Caco-2 (cell line): ENCODE measurements around the gene RBM20. TPM values are rescaled to one million over a fixed set of nuclear protein-coding genes. Genes with fewer than 3 reads are reported as not detected.
A peak's percentile ranks its signal among the peaks of the same experiment; 100 is the strongest.

Experiments used
- BruUV-seq: library from RNA; stranded (reverse); fragments of 400-500 nt; replicated peaks from 2 replicates; lab custom pipeline; 2021; lab: Mats Ljungman, UMichigan
- CTCF ChIA-PET: fragments of 300-600 bp; sonication (Branson Sonifier 250); formaldehyde crosslinking; loops from one replicate; lab custom pipeline; 2022; ENCODE audit warnings: antibody characterized with exemption; lab: Charles Lee
- POLR2A ChIA-PET: fragments of 300-600 bp; sonication (Branson Sonifier 250); formaldehyde crosslinking; loops from one replicate; lab custom pipeline; 2022; ENCODE audit warnings: antibody characterized with exemption; lab: Charles Lee
- DNase-seq, 2 experiments: peaks; one replicate each; pipeline versions ENCODE4 v3.0.0 to v3.0.0-alpha.2; 2020 to 2022
- H3K27me3 ChIP-seq: replicated peaks from 2 replicates; pipeline ENCODE4 v1.6.0; 2011; ENCODE audit warnings: low read length; ENCODE audit not compliant: control insufficient read depth, insufficient read depth
- H3K36me3 ChIP-seq: 2 replicates; pipeline ENCODE4 v1.5.1; 2011; ENCODE audit warnings: low read length; ENCODE audit not compliant: control insufficient read depth, insufficient read depth
- H3K4me1 ChIP-seq: fragments of 250-450 bp; sonication (Bioruptor Pico); 2 replicates; pipeline ENCODE4 v1.5.1; 2020; ENCODE audit warnings: mild to moderate bottlenecking
- H3K4me3 ChIP-seq: 2 replicates; pipeline ENCODE4 v1.5.1; 2011; ENCODE audit warnings: low read depth, mild to moderate bottlenecking, control low read depth, low read length
- H3K9me3 ChIP-seq: fragments of 250-450 bp; sonication (Bioruptor Pico); 2 replicates; pipeline ENCODE4 v1.5.1; 2020; ENCODE audit warnings: mild to moderate bottlenecking, moderate library complexity
- H3K27ac Mint-ChIP-seq: one replicate; pipeline ENCODE4 v1.8.0; 2022; ENCODE audit warnings: mixed read lengths; ENCODE audit not compliant: unreplicated experiment
- H3K27me3 Mint-ChIP-seq: one replicate; pipeline ENCODE4 v1.8.0; 2022; ENCODE audit warnings: mixed read lengths; ENCODE audit not compliant: insufficient read depth, unreplicated experiment
- H3K36me3 Mint-ChIP-seq: one replicate; pipeline ENCODE4 v1.8.0; 2022; ENCODE audit warnings: mild to moderate bottlenecking, mixed read lengths; ENCODE audit not compliant: insufficient read depth, unreplicated experiment
- H3K4me1 Mint-ChIP-seq: one replicate; pipeline ENCODE4 v1.8.0; 2022; ENCODE audit warnings: low read depth, mixed read lengths; ENCODE audit not compliant: unreplicated experiment
- H3K4me3 Mint-ChIP-seq: one replicate; pipeline ENCODE4 v1.8.0; 2022; ENCODE audit warnings: mild to moderate bottlenecking, moderate library complexity, mixed read lengths; ENCODE audit not compliant: unreplicated experiment
- H3K9me3 Mint-ChIP-seq: one replicate; pipeline ENCODE4 v1.8.0; 2022; ENCODE audit warnings: mixed read lengths; ENCODE audit not compliant: unreplicated experiment
- CTCF ChIP-seq, 2 experiments: fragments of 200-600 bp in 1 of 2; IDR thresholded peaks; 1 replicate in 1 of 2; 2 replicates in 1 of 2; pipeline versions ENCODE4 v1.5.1 to v1.8.0; 2011 to 2022; ENCODE audit warnings: antibody characterized with exemption in 1 of 2, control low read depth in 1 of 2, inconsistent platforms in 1 of 2, low read depth in 1 of 2, low read length in 1 of 2, mild to moderate bottlenecking in 1 of 2, moderate library complexity in 1 of 2; ENCODE audit not compliant: insufficient read depth in 1 of 2, severe bottlenecking in 1 of 2, unreplicated experiment in 1 of 2
- intact Hi-C: fragments of 100-400 bp; cut with micrococcal nuclease; formaldehyde crosslinking; loops from one replicate; pipeline ENCODE4 v1.10.0; 2022; ENCODE audit not compliant: unreplicated experiment
- total RNA-seq: library from RNA; stranded (reverse); gene quantifications from 2 replicates; pipeline ENCODE4 v1.2.3, GENCODE V29; 2022

RBM20 gene
- total RNA-seq, 1 experiment from 2014 or later, result 0.36 TPM

- TF ChIP-seq CTCF (IDR thresholded peaks at IDR 0.05; ENCODE audit: insufficient read depth in 1 of 2, low read depth in 1 of 2, low read length in 1 of 2, severe bottlenecking in 1 of 2, unreplicated experiment in 1 of 2), result no peak
- Histone ChIP-seq H3K9me3 (no peaks in the 10 kb centered on the region), H3K27me3 (peaks cover 2% of the 10 kb centered on the region), H3K4me1 (peaks cover 12% of the 10 kb centered on the region), H3K36me3 (no peaks in the 10 kb centered on the region), H3K4me3 (no peak overlapping the region)
- DNase-seq, result peak; percentile 65 to 71
- BruUV-seq, result no TSS peak
- intact Hi-C loops, result loop anchor here (1.0 kb wide), 1 partner anchor 31 kb away; no protein-coding TSS in a partner anchor
- H3K4me3 Mint-ChIP-seq, result no peak overlapping the region
- H3K4me1 Mint-ChIP-seq, result peaks cover 17% of the 10 kb centered on the region
- H3K36me3 Mint-ChIP-seq, result no peaks in the 10 kb centered on the region
- ChIA-PET POLR2A (no interaction called here), CTCF (interaction anchor here (0.7 kb wide), 1 partner anchor 91 kb away, joined by 3 read pairs; no protein-coding TSS in a partner anchor)
- no peaks in the 10 kb centered on the region for H3K9me3 Mint-ChIP-seq
- H3K27me3 Mint-ChIP-seq, result peaks cover 14% of the 10 kb centered on the region
- no peak overlapping the region for H3K27ac Mint-ChIP-seq
Observed at GRCh38 chr10:110641256-110641655, 2.9 kb upstream of the RBM20 start.

GRCh38 chr10:110642204-110643034, 1.7 kb upstream of the RBM20 start:
- H3K4me1 ChIP-seq, result peaks cover 12% of the 10 kb centered on the region
- BruUV-seq, result no TSS peak
- Mint-ChIP-seq H3K27me3 (peaks cover 14% of the 10 kb centered on the region), H3K9me3 (no peaks in the 10 kb centered on the region), H3K4me1 (peaks cover 17% of the 10 kb centered on the region), H3K4me3 (peak overlapping the region; percentile 52), H3K27ac (no peak overlapping the region), H3K36me3 (no peaks in the 10 kb centered on the region)
- ChIA-PET POLR2A (interaction anchor here (0.5 kb wide), 1 partner anchor 314 kb away, joined by 5 read pairs; no protein-coding TSS in a partner anchor), CTCF (no interaction called here)
- H3K36me3 ChIP-seq, result no peaks in the 10 kb centered on the region
- intact Hi-C loops, result no loop called here
- no peaks in the 10 kb centered on the region for H3K9me3 ChIP-seq
- H3K4me3 ChIP-seq, result no peak overlapping the region
- no peak for TF ChIP-seq CTCF (IDR thresholded peaks at IDR 0.05; ENCODE audit: insufficient read depth in 1 of 2, low read depth in 1 of 2, low read length in 1 of 2, severe bottlenecking in 1 of 2, unreplicated experiment in 1 of 2)
- no peak for DNase-seq
- peaks cover 2% of the 10 kb centered on the region for H3K27me3 ChIP-seq

GRCh38 chr10:110643035-110643652, 992 bp upstream of the RBM20 start:
- no peaks in the 10 kb centered on the region for H3K9me3 Mint-ChIP-seq
- Histone ChIP-seq H3K4me3 (peak overlapping the region; percentile 44), H3K36me3 (no peaks in the 10 kb centered on the region), H3K4me1 (peaks cover 12% of the 10 kb centered on the region), H3K9me3 (no peaks in the 10 kb centered on the region), H3K27me3 (peaks cover 2% of the 10 kb centered on the region)
- H3K4me3 Mint-ChIP-seq, result peak overlapping the region; percentile 52
- no peak overlapping the region for H3K27ac Mint-ChIP-seq
- no TSS peak for BruUV-seq
- no peak for DNase-seq
- H3K4me1 Mint-ChIP-seq, result peaks cover 19% of the 10 kb centered on the region
- no peaks in the 10 kb centered on the region for H3K36me3 Mint-ChIP-seq
- CTCF ChIA-PET, result no interaction called here
- peaks cover 14% of the 10 kb centered on the region for H3K27me3 Mint-ChIP-seq
- intact Hi-C loops, result no loop called here
- TF ChIP-seq CTCF (IDR thresholded peaks at IDR 0.05; ENCODE audit: insufficient read depth in 1 of 2, low read depth in 1 of 2, low read length in 1 of 2, severe bottlenecking in 1 of 2, unreplicated experiment in 1 of 2), result no peak
- POLR2A ChIA-PET, result interaction anchor here (0.5 kb wide), 1 partner anchor 313 kb away, joined by 5 read pairs; no protein-coding TSS in a partner anchor
